Osteocyte (in vitro differentiated cells): Measurements from ENCODE around the gene PCDH8. TPM values are rescaled to one million over a fixed set of nuclear protein-coding genes. Genes with fewer than 3 reads are reported as not detected.

Experiments used
- DNase-seq: peaks from one replicate; pipeline ENCODE4 v3.0.0; 2021; ENCODE audit warnings: mixed read lengths; ENCODE audit not compliant: unreplicated experiment; ENCODE audit errors: extremely low spot score
- H3K27ac Mint-ChIP-seq: one replicate; pipeline ENCODE4 v1.8.0; 2021; ENCODE audit warnings: mild to moderate bottlenecking, mixed read lengths; ENCODE audit not compliant: unreplicated experiment
- H3K27me3 Mint-ChIP-seq: one replicate; pipeline ENCODE4 v1.8.0; 2021; ENCODE audit warnings: mixed read lengths; ENCODE audit not compliant: unreplicated experiment
- H3K36me3 Mint-ChIP-seq: one replicate; pipeline ENCODE4 v1.8.0; 2021; ENCODE audit warnings: mixed read lengths; ENCODE audit not compliant: unreplicated experiment
- H3K4me1 Mint-ChIP-seq: one replicate; pipeline ENCODE4 v1.8.0; 2021; ENCODE audit warnings: mixed read lengths; ENCODE audit not compliant: unreplicated experiment
- H3K4me3 Mint-ChIP-seq: one replicate; pipeline ENCODE4 v1.8.0; 2021; ENCODE audit warnings: mild to moderate bottlenecking, moderate library complexity, mixed read lengths; ENCODE audit not compliant: unreplicated experiment
- H3K9me3 Mint-ChIP-seq: one replicate; pipeline ENCODE4 v1.8.0; 2021; ENCODE audit warnings: mixed read lengths; ENCODE audit not compliant: unreplicated experiment
- total RNA-seq: library from RNA; stranded (reverse); gene quantifications from 2 replicates; pipeline ENCODE4 v1.2.1, GENCODE V29; 2021
- TF ChIP-seq, protein P1 (sequence below): fragments of 200-600 bp; sonication (generic); IDR thresholded peaks from 2 replicates; pipeline ENCODE4 v1.5.0; 2021; ENCODE audit warnings: antibody characterized with exemption, mild to moderate bottlenecking, moderate library complexity

Gene PCDH8
- total RNA-seq, 1 donor from 2014 or later = not detected

GRCh38 chr13:52850396-52851136, 2.1 kb upstream of the PCDH8 start:
- Mint-ChIP-seq H3K27me3 (peaks cover 41% of the 10 kb centered on the region), H3K9me3 (peaks cover 3% of the 10 kb centered on the region), H3K36me3 (no peaks in the 10 kb centered on the region), H3K4me3 (peak overlapping the region; percentile 84), H3K4me1 (peaks cover 22% of the 10 kb centered on the region), H3K27ac (peak overlapping the region; percentile 56)
- DNase-seq = peak; percentile 88
- TF ChIP-seq, protein P1, sequence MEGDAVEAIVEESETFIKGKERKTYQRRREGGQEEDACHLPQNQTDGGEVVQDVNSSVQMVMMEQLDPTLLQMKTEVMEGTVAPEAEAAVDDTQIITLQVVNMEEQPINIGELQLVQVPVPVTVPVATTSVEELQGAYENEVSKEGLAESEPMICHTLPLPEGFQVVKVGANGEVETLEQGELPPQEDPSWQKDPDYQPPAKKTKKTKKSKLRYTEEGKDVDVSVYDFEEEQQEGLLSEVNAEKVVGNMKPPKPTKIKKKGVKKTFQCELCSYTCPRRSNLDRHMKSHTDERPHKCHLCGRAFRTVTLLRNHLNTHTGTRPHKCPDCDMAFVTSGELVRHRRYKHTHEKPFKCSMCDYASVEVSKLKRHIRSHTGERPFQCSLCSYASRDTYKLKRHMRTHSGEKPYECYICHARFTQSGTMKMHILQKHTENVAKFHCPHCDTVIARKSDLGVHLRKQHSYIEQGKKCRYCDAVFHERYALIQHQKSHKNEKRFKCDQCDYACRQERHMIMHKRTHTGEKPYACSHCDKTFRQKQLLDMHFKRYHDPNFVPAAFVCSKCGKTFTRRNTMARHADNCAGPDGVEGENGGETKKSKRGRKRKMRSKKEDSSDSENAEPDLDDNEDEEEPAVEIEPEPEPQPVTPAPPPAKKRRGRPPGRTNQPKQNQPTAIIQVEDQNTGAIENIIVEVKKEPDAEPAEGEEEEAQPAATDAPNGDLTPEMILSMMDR = peak; percentile 10

DNA sequence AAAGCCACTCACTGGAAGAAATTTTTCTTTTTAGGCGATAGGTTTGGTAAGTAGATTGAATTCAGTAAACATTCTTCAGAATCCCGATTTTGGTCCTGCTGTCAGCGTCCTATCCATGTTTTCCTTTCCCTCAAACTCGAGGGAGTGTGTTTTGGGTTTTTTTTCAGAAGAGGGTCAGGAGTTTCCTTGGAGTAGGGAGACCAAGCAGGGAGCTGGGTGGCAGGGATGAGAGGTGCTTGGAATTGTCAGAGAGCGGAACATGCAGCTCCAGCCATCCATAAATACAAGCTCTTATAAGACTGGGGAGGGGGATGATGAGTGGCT, 1.6 kb upstream of the PCDH8 start:
- Mint-ChIP-seq H3K27me3 (peaks cover 42% of the 10 kb centered on the region), H3K9me3 (peaks cover 3% of the 10 kb centered on the region), H3K4me3 (peak overlapping the region; percentile 84), H3K36me3 (no peaks in the 10 kb centered on the region), H3K4me1 (peaks cover 23% of the 10 kb centered on the region), H3K27ac (no peak overlapping the region)
- no peak for DNase-seq
- TF ChIP-seq, protein P1 = no peak

GRCh38 chr13:52849291-52850071, 1.0 kb upstream of the PCDH8 start:
- Mint-ChIP-seq H3K9me3 (peaks cover 6% of the 10 kb centered on the region), H3K27me3 (peaks cover 47% of the 10 kb centered on the region), H3K4me1 (peaks cover 25% of the 10 kb centered on the region), H3K36me3 (no peaks in the 10 kb centered on the region), H3K27ac (no peak overlapping the region), H3K4me3 (peak overlapping the region; percentile 84)
- DNase-seq = no peak
- TF ChIP-seq, protein P1 = no peak

DNA sequence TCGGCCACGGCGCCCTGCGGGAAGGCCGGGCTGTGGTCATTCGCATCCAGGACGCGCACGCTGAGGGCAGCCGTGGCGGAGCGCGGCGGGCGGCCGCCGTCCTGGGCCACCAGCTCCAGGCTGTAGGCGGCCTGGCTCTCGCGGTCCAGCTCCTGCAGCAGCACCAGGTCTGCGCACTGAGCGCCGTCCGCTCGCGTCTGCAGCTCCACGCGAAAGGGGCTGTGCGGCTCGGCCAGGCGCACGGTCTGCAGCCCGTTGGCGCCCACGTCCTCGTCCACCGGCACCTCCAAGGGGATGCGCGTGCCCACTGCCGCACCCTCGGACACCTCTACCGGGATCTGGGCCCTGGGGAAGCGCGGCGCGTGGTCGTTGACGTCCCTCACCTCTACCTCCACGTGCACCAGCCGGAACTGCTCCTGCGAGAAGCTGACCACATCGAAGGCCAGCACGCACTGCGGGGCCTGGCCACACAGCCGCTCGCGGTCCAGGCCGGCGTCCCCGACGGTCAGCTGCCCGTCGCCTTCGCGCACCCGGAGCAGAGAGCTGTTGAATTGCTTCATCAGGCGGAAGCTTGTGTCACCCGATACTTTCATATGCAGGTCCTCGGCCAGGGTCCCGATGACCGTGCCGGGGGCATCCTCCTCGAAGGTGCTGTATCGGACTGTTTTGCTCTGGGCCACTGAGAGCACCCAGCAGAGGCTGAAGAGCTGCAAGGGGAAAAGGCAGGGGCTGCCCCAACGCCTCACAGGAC, 583 bp downstream of the PCDH8 start:
- TF ChIP-seq, protein P1 = no peak
- peaks cover 25% of the 10 kb centered on the region for H3K4me1 Mint-ChIP-seq
- H3K4me3 Mint-ChIP-seq = no peak overlapping the region
- H3K9me3 Mint-ChIP-seq = peaks cover 6% of the 10 kb centered on the region
- no peaks in the 10 kb centered on the region for H3K36me3 Mint-ChIP-seq
- no peak for DNase-seq
- no peak overlapping the region for H3K27ac Mint-ChIP-seq
- H3K27me3 Mint-ChIP-seq = peaks cover 61% of the 10 kb centered on the region

GRCh38 chr13:52847322-52847681, 1.1 kb downstream of the PCDH8 start:
- no peak overlapping the region for H3K4me3 Mint-ChIP-seq
- H3K36me3 Mint-ChIP-seq = no peaks in the 10 kb centered on the region
- peaks cover 56% of the 10 kb centered on the region for H3K27me3 Mint-ChIP-seq
- H3K27ac Mint-ChIP-seq = no peak overlapping the region
- peaks cover 25% of the 10 kb centered on the region for H3K4me1 Mint-ChIP-seq
- peaks cover 6% of the 10 kb centered on the region for H3K9me3 Mint-ChIP-seq
- TF ChIP-seq, protein P1 = no peak
- no peak for DNase-seq
